Kidney glomerular epithelial cell (primary cell): ENCODE measurements around the gene ADAMTSL1.

ENCODE experiments used
- DNase-seq: peaks from one replicate; lab custom pipeline; 2025; lab: John Stamatoyannopoulos, UW

ADAMTSL1 gene

GRCh38 chr9:18775930-18776329, 302.0 kb downstream of the ADAMTSL1 start:
- no peak for DNase-seq

GRCh38 chr9:18776836-18777820, 303.2 kb downstream of the ADAMTSL1 start:
- DNase-seq: no peak

- no peak for DNase-seq
Observed at GRCh38 chr9:18778147-18778546, 304.2 kb downstream of the ADAMTSL1 start.

- no peak for DNase-seq
Observed at GRCh38 chr9:18778846-18779245, 304.9 kb downstream of the ADAMTSL1 start.

GRCh38 chr9:18783909-18784308, 310.0 kb downstream of the ADAMTSL1 start:
- no peak for DNase-seq

- no peak for DNase-seq
Observed at GRCh38 chr9:18785604-18786003, 311.7 kb downstream of the ADAMTSL1 start.

GRCh38 chr9:18786196-18786595, 312.2 kb downstream of the ADAMTSL1 start:
- DNase-seq: no peak

- DNase-seq: no peak
Observed at GRCh38 chr9:18786911-18787650, 313.1 kb downstream of the ADAMTSL1 start.

- no peak for DNase-seq
Observed at GRCh38 chr9:18788256-18788655, 314.3 kb downstream of the ADAMTSL1 start.

GRCh38 chr9:18791074-18791473, 317.1 kb downstream of the ADAMTSL1 start:
- DNase-seq: no peak

- DNase-seq: no peak
Observed at GRCh38 chr9:18793122-18793521, 319.2 kb downstream of the ADAMTSL1 start.

GRCh38 chr9:18795947-18796671, 322.2 kb downstream of the ADAMTSL1 start:
- no peak for DNase-seq

- DNase-seq: no peak
Observed at GRCh38 chr9:18796696-18797270, 322.8 kb downstream of the ADAMTSL1 start.

- no peak for DNase-seq
Observed at GRCh38 chr9:18798106-18798505, 324.2 kb downstream of the ADAMTSL1 start.

- DNase-seq: no peak
Observed at GRCh38 chr9:18798508-18799290, 324.7 kb downstream of the ADAMTSL1 start.

GRCh38 chr9:18799428-18799827, 325.5 kb downstream of the ADAMTSL1 start:
- DNase-seq: no peak

GRCh38 chr9:18800579-18800978, 326.6 kb downstream of the ADAMTSL1 start:
- no peak for DNase-seq

GRCh38 chr9:18805386-18805785, 331.4 kb downstream of the ADAMTSL1 start:
- no peak for DNase-seq

- no peak for DNase-seq
Observed at GRCh38 chr9:18806232-18807080, 332.5 kb downstream of the ADAMTSL1 start.

GRCh38 chr9:18810581-18810980, 336.6 kb downstream of the ADAMTSL1 start:
- no peak for DNase-seq
